AG09319 (cell line): ENCODE data around the gene KRTAP10-6.
"Not testable (repeated sequence)": the region's sequence is repeated elsewhere in the genome, so short reads cannot be mapped to it uniquely, and the experiment has no call there.

Experiments used
- DNase-seq: peaks from one replicate; pipeline ENCODE4 v3.0.0-alpha.2; 2010; ENCODE audit warnings: low read depth; ENCODE audit errors: extremely low read depth
- TF ChIP-seq, protein P1 (sequence below): IDR thresholded peaks from 2 replicates; pipeline ENCODE4 v1.5.1; 2011; ENCODE audit warnings: low read depth, mild to moderate bottlenecking, inconsistent platforms, low read length, moderate library complexity

KRTAP10-6 gene, protein sequence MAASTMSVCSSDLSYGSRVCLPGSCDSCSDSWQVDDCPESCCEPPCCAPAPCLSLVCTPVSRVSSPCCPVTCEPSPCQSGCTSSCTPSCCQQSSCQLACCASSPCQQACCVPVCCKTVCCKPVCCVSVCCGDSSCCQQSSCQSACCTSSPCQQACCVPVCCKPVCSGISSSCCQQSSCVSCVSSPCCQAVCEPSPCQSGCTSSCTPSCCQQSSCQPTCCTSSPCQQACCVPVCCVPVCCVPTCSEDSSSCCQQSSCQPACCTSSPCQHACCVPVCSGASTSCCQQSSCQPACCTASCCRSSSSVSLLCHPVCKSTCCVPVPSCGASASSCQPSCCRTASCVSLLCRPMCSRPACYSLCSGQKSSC

DNA sequence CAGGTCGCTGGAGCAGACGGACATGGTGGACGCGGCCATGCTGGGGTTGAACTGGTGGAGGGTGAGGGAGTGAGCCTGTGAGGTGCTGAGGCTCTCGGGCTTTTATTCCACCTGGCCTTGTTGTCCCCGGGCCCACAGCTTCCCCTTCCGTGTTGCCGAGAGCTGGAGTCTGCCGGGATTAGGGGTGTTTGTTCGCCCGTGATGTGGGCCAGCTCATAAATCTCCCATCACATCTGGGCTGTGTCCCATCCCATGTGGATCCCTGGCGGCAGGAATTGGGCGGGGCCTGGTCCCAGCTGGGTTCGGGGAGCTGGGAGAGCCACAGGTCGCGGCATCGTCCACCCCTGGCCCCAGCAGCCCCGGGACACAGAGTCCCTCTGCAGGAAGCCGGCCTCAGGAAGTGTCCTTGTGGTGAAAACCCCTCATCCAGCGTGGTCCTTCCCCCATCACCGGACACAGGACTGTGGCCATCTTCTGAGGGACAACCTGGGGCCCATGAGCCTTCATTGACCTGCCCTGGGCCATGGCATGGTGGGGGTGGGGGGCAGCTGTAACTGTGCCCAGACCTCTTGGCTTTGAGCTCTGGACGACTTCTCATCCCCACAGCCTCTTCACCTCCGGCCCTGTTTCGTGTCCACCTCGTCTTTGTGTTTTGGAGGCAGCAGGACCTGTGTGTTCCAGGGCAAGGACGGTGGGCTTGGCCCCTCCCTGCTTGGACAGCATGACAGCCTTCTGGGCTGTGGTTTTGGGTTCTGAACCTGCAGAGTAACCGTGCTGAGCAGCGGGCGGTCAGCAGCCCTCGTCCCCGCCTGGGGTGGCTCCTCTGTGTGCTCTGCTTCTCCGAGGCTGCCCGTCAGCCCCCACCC, at the start of gene KRTAP10-6:
Gene KRTAP10-6 (minus strand): TSS at position 60 of the 866 bp plus-strand sequence. CDS start 21 bp downstream, at position 39.
- no peak for DNase-seq
- TF ChIP-seq, protein P1, sequence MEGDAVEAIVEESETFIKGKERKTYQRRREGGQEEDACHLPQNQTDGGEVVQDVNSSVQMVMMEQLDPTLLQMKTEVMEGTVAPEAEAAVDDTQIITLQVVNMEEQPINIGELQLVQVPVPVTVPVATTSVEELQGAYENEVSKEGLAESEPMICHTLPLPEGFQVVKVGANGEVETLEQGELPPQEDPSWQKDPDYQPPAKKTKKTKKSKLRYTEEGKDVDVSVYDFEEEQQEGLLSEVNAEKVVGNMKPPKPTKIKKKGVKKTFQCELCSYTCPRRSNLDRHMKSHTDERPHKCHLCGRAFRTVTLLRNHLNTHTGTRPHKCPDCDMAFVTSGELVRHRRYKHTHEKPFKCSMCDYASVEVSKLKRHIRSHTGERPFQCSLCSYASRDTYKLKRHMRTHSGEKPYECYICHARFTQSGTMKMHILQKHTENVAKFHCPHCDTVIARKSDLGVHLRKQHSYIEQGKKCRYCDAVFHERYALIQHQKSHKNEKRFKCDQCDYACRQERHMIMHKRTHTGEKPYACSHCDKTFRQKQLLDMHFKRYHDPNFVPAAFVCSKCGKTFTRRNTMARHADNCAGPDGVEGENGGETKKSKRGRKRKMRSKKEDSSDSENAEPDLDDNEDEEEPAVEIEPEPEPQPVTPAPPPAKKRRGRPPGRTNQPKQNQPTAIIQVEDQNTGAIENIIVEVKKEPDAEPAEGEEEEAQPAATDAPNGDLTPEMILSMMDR = no peak

DNA sequence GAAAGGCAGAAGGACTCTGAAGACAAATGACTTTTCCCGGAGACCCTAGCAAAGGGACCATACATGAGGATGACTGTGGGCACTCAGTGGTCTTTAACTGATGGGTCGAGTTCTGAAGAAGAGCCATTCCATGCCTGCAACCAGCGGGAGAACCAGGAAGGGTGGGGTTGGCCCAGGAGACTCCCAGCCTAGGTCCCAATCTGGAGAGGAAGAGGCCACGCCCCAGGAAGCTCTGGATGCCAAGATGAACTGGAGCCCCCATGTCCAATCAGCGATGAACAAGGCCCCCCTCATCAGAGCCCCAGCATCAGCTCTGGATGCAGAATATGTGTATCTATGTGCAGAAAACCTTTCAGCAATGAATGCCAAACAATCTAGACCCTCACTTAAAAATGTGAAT, 48.5 kb upstream of the KRTAP10-6 start:
- DNase-seq = no peak
- TF ChIP-seq, protein P1 = no peak

DNA sequence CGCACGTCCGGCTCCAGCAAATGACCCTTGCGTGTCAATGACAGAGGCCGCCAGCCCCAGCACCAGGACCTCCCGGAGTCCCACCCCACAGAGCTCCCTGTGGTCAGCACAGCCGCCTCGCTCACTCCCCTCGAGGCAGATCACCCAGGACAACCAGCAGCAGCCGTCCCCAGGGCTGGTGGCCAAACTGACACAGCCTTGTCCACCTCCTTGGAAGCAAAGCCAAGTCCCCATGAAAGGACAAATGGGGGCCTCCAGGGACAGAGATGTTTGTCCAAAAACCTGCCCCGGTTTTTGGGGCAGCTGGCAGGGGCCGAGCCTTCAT, 47.0 kb upstream of the KRTAP10-6 start:
- DNase-seq = no peak
- TF ChIP-seq, protein P1 = no peak

DNA sequence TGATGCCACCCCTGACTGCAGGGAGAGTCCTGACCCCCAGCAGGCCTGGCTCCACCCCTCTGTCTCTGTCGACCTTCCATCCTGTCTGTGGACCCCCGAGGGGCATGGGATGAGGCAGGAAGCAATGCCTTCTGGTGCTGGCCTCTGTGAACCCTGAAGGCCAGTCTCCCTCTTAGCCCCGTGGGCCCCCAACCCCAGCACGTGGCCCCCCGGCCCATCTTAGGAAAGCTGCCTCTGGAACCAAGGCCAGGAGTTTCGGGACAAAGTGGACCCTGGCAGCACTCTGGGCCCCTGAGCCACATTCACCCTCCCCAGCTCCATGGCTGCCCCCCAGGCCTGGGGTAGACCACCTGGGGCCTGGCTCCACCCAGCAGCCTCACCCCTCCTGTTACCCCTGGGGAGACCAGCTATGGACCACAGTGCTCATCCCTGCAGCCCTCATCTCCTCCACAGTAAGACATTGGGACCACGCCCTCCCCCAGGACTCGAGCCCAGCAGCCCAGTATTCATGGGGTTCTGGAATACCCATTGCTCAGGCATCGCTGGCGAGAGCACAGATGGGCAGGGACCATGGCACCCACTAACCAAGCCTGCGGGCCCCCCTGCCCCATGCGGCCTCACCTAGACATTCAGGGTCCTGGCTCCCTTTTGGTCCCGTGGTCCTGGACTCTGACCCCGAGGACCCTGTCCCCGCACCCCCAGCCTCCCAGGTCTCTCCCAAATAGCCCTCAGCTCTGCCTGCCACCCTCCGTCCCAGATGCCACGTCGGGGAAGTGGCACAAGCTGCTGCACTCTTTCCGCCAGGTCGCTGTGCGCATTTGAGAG, 46.4 kb upstream of the KRTAP10-6 start:
- DNase-seq = not testable (repeated sequence)

DNA sequence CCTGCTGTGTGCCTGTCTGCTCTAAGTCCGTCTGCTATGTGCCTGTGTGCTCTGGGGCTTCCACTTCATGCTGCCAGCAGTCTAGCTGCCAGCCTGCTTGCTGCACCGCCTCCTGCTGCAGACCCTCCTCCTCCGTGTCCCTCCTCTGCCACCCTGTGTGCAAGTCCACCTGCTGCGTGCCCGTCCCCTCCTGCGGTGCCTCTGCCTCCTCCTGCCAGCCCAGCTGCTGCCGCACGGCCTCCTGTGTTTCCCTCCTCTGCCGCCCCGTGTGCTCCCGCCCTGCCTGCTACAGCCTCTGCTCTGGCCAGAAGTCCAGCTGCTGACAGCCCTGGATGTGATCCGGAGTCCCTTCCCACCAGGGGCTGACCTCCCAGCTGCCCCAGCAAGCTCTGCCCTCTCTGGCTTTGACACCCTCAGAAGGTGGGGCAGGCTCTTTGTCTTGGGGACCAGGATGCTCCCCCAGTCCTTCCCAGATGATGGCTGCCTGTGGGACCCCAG, 45.6 kb upstream of the KRTAP10-6 start:
- not testable (repeated sequence) for DNase-seq

DNA sequence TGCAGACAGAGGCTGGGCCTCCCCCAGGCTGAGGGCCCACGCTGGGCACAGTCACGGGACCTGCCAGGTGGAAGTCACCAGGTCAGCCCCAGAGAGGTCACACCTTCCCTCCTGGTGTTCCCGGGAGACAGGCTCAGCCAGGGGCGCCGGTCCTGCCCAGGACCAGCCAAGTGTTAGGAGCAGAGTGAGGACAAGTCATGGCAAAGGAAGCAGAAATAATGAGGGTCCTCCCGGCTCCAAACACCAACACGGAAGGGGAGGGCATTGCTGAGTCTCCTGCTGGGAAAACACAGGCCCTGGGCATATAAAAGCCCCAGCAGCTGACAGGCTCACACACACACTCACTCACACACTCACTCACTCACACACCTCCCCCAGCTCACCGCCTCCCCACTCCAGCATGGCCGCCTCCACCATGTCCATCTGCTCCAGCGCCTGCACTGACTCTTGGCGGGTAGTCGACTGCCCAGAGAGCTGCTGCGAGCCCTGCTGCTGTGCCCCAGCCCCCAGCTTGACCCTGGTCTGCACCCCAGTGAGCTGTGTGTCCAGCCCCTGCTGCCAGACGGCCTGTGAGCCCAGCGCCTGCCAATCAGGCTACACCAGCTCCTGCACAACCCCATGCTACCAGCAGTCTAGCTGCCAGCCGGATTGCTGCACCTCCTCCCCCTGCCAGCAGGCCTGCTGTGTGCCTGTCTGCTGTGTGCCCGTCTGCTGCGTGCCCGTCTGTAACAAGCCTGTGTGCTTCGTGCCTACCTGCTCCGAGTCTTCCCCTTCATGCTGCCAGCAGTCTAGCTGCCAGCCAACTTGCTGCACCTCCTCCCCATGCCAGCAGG, 44.9 kb upstream of the KRTAP10-6 start, which contains the start of gene KRTAP10-10:
Gene KRTAP10-10 (plus strand): TSS at position 339 of the 833 bp plus-strand sequence. CDS start 62 bp downstream, at position 401.
- TF ChIP-seq, protein P1 = no peak
- no peak for DNase-seq

DNA sequence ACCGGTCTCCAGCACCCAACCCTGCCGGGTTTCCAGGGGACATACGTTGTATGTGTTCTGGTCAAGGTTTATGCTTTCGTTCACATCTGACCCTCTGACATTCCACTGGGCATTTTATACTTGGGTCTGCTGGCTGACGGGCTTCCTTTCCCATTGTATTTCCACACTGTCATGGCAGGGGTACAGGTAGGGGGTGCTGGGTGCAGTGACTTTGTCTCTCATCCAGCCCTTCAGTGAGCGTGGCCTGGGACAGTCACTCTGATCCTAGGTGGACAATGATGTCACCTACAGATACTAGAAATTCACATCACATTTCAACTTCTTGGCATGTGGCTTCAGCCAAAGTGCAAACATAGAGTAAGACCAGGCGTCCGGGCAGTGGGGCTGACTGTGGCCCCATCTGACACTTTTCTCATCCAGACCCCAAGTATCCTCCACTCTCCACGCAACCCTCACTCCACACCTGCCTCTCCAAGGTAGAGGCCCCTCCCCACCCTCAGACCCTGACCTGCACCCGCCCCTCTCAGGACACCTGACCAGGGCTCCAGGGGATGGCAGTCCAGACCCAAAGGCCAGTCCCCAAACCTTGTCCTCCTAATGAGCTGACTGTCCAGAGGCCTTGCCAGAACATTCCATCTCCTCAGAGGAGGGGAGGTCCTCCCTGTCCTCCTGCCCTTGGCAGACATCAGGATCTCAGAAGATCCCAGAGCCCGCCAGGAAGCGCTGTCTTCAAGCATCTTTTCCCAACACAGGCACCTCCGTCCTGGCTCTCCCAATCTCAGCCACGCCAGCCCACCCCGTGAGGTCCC, 44.1 kb upstream of the KRTAP10-6 start:
- DNase-seq = no peak
- TF ChIP-seq, protein P1 = no peak
